HUDEP-2 (cell line): ENCODE measurements around the gene DCDC1.

Source experiments
- DNase-seq, 76 experiments: peaks; one replicate each; lab custom pipeline; 2025; ENCODE audit not compliant: unreplicated experiment in 76 of 76; lab: John Stamatoyannopoulos, UW

Gene DCDC1

DNA sequence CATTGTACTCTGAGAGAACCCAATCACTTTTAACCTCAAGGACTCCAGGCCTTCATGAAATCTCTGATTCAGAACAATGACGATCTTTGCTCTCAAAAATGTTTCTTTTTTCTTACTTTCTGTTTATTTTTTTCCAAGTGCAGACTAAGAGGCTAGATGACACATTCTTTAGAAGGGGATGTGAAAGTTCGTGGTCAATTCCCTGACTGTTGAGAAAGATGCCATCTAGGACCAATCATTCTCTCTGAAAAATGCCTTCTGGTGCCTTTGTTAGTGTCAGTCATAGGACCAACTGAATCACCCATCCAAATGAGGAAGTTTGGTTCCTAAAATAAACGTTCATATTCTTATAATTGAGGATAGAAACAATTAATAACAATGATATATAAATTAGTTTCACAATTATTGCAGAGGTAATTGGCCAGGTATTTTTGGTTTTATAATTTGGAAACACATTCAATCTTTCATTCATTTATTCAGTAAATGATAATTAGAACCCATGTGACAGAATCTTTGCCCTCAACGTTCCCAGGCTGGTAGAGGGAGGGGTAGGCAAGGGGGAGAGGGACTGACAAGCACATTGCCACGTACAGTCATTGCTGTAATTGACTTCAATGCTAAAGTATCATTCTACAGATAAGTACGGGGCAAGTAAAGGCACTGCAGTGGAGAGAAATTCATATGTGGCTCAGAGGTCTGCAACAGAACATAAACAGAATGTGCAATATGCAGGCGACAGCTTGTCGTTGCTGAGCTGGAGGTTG is 450.0 kb downstream of the DCDC1 start:
- no peak for DNase-seq

DNA sequence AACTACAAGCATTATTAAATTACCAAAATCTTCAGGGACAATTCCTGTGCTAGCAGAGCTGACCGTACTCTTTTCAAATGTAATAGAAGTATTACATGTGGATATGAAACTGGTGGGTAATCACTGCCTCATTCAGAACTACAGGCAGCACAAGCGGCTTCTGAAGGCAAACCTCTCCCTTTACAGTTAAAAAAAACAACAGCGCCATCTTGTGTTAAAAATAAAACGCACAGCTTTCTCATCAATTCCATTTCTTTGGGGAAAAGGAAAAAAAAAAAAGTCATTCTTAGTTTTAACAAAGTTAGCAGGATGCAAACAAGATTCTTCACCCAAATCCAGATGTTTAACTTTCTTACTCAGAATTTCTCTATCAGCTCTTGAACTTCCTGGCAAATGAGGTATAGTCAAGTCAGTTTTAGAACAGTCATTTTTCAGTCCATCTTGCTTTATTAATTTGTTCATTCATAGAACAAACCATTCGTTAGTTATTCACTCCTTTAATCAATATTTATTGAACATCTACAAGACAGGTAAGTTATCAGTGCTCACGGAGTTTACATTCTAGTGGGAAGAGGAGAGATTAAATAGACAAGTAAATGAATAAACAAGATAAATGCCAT is 451.6 kb downstream of the DCDC1 start:
- peak in 21 of 76 experiments; percentile 2 to 50 (median 21) for DNase-seq

DNA sequence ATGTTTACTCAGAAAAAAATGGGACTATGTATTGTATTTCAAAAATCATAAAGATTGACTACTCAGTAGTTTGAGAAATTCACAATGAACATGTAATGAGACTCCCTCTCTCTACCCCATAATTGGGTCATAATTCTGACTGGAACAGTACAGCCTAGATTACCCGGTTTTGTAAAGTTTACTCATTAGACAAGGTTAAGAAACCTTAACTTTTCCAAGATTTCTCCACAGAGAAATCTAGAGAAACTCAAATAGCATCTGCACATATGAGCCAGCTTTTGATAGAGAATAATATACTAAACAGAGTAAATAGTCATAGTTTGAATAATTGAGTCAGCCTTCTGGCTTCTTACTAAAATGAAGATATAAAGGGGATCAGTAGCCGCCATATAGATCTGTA is 452.3 kb downstream of the DCDC1 start:
- no peak for DNase-seq

DNA sequence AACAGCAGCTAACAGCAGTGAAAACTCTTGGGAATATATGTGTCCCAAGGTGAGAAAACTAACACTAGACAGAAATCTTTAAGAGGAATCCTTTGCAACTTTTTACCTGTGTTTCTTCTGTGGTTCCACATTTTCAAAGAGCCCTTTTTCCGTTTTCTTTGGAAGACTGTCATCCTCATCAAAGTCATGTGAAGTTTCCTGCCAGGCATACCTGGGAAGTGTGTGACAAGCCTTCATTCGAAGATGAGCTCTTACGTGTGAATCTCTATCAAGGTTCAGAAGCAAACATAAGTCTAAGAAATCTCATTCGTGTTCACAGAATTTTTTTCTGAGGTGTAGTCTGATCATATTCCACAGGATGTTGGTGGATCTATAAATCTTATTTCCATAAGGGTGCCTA is 452.8 kb downstream of the DCDC1 start:
- DNase-seq = no peak

DNA sequence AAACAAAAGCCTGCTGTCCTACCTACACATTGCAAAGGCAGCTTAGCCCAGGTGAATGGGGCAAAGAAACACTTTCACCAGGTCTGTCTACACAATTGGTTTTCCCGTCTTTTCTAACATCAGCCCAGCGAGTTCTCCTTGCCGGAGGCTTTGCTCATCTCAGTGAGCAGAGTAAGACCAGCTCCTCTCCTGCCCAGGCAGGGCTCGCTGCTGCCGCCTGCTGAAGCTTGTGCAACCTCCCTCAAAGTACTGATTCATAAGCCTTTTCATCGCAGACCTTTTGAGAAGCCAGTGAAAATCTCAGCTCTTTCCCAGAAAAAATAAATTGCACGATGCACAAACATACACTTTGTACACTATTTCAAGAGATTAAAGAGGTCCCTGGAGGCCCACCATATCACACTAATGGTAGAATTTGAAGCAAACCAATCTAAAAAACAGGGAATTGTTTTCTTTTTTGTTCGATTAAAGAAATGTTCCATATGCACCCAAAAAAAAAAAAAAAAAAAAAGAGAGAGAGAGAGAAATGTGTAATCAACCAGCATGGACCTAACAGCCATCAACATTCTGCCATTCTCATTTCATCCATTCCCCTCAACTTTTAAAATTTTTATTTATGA is 455.3 kb downstream of the DCDC1 start:
- DNase-seq = peak in 7 of 76 experiments; percentile 1 to 3 (median 1)

DNA sequence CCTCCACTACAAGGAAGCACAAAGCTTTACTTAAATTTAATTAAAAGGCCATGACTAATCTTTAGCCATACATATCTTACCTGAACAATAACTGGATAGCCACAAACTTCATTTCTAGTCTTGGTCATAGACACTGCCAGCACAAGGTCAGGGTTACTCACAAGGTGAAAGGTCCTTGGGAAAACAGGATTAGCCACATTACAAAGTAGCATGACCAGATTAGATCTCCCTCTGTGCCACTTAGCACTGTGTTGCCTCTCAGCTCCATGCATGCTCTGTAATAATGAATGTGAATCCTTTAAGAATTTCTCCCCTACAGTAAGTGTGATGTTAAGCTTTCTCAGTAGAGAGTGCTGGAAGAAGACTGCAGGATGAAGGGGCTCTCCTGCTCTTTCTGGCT is 458.3 kb downstream of the DCDC1 start:
- DNase-seq = no peak

DNA sequence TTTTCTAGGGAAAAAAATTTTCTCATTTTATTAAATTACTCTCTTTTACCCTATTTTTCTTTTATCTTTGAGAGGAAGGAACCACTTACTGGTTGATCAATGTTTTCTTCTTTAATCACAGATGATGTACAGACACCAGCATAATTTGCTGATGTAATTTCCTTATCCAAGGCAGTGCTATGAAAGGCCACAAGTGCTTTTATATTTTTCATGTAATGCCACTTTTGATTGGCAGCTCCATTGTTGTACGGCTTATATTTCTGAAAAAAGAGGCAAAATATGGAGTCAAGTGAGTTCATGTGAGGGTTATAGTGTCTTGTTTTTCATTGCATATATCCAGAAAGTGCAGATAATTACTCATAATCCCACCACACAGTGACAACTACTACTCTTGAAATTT is 460.7 kb downstream of the DCDC1 start:
- DNase-seq = no peak

DNA sequence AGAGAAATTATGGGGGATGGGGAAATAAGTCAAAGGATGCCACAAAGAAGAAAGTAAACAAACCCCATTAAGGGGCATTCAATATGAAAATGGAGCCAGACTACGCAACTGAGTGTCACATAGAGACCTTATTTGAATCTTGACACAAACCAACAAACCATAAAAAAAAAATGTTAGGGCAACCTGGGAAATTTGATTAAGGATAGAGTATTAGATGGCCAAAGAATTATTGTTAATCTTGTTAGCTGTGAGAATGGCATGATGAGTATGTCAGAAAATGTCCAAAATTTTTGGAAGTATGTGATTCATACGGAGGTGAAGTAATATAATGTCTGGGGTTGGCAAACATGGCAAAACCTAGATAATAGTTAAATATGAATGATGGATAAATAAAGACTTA is 461.3 kb downstream of the DCDC1 start:
- no peak for DNase-seq

DNA sequence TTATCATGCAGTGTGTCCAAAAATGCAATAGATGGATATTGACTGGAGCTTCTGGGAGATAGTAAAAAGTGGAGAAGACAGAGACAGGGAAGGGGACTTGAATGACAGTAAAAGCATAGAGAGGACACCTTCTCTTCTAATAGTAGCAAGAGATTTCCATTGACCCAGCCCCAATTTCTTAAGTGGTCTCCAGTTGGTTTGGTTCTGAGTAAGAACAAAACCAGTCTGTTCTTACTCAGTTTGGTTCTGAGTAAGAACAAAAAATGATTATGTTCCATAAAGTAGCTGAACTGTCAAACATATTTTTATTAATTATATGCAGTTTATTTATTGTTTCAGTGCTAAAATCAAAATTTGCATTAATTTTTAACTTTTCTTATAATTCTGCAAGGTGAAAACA is 466.6 kb downstream of the DCDC1 start:
- no peak for DNase-seq

DNA sequence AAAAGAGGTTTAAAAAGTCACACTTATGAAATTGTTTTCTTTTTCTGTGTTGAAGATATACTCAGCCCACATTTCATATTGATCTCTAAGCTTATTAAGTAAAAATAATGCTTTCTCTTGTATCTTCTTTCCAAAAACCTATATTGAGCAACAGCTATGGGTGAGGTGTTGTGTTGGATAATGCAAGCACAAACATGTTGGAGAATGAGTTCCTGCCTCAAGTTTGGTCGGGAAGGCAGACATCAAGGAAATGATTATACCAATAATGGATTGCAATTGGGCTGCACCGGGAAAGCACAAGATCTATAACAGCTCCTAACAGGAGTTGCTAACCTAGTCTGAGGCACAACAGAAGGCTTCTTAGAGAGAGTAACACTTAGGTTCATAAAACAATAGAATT is 474.5 kb downstream of the DCDC1 start:
- no peak for DNase-seq

DNA sequence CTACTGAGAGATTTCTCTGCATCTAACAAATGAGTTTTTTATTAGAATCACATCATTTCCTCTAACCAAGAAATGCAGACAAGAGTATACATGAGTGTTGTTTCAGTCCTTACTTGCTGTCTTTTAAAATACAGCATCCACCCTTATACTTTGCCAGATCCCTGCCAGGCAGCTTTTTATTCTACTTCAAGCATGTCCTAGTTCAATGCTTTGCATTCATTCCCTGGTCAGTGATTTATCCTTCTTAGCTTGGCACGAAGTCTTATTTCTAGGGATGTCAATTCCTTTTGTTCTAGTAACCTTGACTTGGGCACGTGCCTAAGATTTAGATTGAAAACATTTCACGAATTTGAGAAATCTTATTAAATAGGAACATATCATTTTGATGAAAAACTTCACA is 476.2 kb downstream of the DCDC1 start:
- no peak for DNase-seq

DNA sequence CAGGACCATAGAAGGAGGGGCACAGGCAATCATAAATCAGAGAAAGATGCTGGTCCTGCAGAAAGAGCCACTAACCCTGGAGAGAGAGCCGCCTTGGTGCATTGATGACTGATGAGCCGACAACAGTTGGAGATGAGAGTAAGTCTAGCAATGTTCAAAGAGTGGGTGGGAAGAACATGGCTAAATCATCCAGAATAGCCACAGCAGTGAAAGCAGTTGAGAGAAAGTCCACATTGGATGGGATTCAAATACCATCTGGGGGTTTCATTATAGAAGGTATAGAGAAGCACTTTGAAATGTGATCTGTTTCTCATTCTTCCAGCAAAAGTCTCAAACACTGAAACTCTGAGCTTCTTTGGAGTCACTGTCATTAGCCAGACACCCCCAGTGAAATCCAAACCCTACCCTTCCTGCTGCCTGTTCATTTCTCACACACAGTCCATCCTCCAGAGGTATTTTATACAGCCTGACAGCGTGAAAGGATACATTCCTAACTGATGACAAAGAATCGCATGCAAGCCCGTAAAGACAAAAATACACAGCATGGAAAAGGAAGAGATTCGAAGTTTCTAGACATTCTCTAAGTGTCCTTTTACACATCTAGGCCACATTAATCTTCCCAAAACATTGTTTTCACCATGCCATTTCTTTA is 480.3 kb downstream of the DCDC1 start:
- no peak for DNase-seq

DNA sequence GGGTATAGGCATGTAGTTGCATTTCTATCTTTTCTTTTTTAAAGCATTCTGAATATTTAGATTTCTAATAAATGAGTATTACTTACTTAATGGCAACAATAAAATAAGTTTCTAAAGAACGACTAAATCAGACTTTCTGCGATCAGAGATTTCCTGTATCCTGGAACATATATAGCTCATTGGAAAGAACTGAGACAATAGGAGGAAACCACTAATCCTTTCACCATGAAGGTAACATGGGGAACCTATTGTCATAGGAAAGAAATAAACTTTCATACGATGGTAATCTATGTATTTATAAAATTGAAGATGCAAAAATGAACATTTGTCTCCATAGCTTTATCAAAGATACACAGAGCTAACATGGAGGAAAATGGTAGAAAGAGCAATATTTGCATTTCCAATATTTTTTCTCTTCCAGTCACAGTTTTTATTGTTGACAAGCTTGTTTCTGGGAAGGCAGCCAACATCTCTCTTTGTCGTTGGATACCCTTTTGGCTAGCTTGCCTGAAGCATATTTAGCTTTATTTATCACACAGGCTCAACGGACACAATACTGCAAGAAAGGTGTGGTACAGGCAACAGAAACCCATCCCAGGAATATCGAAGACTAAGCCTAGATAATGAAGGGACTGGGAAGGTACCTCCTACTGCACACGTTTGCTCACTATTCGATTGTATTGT is 490.1 kb downstream of the DCDC1 start:
- no peak for DNase-seq

DNA sequence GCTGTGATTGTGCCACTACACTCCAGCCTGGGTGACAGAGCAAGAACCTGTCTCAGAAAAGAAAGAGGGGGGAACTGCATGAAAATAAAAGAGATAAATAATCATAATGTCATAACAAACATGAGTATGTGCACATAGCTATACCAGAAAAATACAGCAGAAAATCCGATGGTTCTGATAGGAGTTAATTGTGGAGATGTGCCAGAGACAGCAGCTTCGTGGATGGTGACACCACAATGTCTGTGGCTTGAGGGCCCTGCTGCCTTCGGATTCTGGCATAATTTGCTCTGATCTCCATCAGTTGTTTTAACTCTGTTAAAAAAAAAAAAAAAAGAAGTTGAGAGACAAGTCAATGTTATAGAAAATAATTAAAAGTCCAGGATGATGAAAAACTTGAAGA is 491.1 kb downstream of the DCDC1 start:
- no peak for DNase-seq

DNA sequence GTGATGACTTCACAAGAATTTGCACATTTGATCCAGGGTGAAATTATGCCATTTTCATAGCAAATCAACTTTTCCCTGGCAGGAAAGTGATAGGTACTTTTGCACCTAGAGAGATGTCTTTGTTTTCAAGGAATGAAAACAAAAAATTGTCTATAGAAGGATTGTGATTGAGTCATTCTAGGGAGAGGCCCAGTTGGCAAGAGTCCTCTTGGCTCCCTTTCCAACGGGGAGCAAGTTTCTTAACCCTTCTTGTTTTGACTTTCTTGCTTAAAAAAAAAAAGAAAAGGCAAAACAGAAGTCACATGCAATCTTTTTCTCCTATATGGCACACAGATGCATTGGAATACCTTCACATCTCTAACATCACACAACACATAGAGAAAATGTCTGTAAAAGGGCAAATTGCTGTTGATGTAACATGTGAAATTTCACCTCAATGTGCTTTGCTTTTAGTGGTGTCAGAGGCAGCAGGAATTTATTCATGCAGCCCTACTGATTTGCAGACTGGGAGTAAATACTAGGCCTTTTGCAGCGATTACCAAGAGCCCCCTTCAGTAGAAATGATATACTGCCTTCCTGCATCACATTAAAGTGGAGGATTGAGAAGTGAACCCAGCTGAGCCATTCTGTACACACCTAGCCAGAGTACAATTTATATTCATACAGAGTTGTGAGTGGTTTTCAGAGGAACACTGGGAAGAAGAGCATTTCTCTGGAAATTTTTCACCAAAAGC is 492.7 kb downstream of the DCDC1 start:
- no peak for DNase-seq

DNA sequence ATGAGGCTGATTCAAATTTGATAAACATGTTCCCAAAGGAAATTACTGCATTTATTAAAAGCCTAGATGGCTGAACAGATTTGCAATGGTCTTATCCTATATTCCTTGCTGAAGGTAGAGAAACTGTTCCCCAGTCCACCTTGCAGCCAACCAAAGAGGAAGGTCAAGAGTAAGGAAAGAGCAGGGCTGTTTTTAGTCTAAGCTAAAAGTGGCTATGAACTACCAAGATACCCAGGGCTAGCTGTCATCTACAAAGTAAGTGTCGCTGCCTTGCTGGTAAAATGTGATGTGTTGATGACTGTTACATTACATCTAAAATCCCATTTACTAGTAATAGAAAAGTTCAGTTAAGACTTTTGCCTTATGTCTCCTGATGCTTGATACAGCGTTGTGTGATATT is 493.3 kb downstream of the DCDC1 start:
- DNase-seq = no peak

DNA sequence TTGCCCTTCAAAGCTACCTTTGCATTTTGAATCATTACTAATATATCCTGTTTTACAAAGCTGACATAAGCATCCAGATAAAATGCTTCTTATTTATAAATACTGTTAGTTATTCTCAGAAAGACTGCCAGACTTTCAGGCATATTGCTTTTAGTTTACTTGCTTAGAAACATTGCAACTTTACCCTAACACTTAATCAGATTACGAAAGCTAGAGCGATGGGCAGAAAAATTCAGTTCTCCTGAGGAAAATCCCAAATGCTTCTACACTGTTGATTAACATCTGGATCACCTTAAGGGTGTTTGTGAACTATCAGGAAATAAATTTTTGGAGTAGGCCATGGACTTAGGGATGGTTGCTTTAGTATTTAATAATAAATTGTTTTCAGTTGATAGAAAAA is 493.7 kb downstream of the DCDC1 start:
- DNase-seq = no peak

DNA sequence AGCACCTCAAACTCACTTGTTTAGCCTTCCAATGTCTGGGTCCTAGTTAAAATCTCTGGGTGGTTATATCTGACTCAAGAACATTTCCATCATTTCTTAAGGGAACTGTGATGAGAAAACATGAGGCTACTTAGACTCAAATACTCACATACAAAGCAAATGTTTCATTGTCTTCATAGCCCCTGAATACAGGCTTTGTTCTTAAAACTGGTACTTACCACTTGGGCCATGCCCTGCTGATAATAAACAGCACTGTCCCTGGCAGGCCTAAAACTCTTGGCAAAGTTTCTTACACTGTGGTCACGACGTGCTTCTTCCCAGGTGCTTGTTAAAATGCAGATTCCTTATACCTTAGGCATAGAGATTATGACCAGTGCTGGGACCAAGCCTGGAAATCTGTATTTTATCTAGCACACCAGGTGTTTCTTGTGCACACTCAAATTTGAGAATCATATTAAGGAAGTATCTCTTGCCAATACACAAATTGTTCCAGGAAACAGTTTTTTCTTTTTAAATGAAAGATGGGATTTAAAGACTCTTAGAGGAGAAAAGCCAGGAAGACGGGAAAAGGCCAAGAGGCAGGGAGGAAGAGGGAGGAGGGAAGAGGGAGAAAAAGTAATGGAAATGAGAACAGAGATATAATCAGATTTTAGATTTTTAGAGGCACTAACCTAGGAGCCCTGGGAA is 495.5 kb downstream of the DCDC1 start:
- DNase-seq = no peak

DNA sequence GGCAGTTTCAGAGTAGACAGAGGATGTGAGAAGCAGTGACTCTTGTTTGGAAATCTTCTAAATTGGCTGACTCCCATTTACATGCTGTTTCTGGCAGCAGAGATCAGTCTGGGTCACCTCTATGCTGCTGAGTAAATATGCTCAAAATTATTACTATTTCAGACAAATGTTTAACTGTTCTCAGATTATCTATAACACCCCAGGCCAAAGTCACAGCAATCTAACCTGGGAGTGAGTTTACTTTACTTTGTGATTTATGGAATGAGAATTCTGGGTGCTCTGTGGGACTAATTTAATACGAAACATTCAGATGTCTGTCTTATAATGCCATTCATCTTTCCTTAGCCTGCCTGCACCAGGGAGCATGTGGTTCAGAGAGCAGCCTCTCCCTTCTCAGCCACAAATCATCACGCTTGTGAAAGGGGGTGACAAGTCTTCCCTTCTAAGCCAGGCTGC is 500.9 kb downstream of the DCDC1 start:
- DNase-seq = no peak

DNA sequence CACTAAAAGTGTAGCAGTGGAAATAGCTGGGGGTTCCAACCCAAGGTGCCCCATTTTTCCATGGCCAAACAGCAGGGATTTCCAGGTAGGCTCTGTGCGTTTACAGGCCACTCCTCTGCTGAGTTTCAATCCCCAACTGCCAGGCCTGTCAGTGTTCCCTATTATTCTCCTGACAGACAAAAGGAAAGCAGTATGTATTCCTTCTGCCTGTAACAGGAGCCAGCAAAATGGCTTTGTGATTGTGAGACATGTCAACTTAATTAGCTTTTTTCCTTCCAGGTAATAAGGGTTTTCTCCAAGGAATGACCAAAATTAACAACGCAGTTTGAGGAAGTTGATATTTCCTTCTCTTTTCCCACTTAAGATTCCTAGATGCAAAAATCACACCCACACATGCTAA is 506.3 kb downstream of the DCDC1 start:
- DNase-seq = no peak
